Colon (tissue), 2 donors: ENCODE results near the gene LCE7A.

Experiments
- FAIRE-seq: peaks from 2 replicates; lab custom pipeline; 2012; peaks lifted over from hg19 to GRCh38; lab: Jason Lieb, UNC
- donor health status: control.
- donor health status: control.

LCE7A gene, protein sequence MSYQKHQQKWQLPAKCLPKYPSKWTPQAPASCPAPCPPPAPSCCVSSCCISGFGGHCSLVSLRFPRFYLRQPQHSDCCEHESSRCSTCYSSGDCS

DNA sequence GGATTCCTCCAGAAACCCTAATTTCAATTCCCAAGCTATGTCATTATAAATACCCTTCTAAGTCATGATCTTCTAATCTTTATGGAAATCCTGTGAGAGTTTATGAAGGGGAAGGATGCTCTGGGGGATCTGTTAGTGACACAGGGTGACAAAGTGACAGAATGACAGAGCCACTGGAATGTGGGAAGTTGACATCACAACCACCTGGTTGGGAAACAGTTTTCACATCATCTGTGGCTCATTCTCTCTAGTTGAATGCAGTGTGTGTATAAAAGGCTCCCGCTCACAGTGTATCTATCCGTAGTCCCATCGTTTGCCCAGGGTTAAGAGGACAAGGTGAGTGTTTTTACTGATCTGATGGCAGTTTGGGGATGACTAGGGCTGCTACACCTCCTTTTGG lies at the start of gene LCE7A:
Gene LCE7A (plus strand): TSS at position 301 of the 400 bp plus-strand sequence. CDS start 702 bp downstream, outside the sequence.
- no peak for FAIRE-seq

- FAIRE-seq, result no peak
Measured at GRCh38 chr1:152811050-152811449, 48.7 kb upstream of the LCE7A start.

DNA sequence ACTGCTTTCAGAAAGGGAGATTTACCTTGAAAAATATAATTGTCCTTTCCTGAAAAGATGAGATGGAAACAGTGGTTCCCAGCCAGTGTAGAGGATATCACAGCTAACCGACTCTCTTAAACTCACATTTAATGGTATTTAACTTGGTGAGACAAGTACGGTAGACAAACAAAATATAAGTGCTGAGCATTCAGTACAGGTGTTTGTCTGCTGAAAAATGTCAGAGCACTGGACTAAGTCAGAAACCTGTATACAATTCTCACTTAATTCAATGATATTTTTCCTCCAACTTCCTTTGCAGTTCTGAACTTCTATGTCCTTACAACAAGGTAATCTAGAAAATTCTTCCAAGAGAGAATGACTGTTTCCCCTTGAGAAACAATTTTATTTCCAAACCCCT lies 48.1 kb upstream of the LCE7A start, which contains the start of gene LCE1B:
Gene LCE1B (plus strand): TSS at position 301 of the 400 bp plus-strand sequence. CDS start 476 bp downstream, outside the sequence.
- FAIRE-seq, result no peak

- no peak for FAIRE-seq
Measured at GRCh38 chr1:152817309-152817708, 42.5 kb upstream of the LCE7A start.

- FAIRE-seq, result no peak
Measured at GRCh38 chr1:152823294-152823693, 36.5 kb upstream of the LCE7A start.

GRCh38 chr1:152824964-152825363 lies 34.8 kb upstream of the LCE7A start:
- FAIRE-seq, result no peak

DNA sequence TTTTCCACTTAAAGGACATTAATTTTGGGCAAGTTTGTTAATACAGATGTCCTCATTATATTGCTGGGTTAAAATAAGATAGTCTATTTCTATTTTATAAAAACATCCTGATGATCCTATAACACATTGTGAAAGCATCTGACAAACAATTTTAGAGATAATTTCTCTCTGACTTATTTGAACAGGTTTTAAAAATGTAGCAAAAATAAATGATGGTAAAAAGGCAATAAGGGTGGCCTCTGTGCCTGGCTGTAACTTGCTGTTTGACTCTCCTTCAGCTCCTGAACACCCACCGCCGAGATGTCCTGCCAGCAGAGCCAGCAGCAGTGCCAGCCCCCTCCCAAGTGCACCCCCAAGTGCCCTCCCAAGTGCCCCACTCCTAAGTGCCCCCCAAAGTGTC lies 32.6 kb upstream of the LCE7A start, which contains the start of gene LCE1A:
Gene LCE1A (plus strand): TSS at position 301 of the 400 bp plus-strand sequence. CDS start 0 bp downstream, at position 301.
- FAIRE-seq, result no peak

- no peak for FAIRE-seq
Measured at GRCh38 chr1:152836870-152837269, 22.9 kb upstream of the LCE7A start.

- no peak for FAIRE-seq
Measured at GRCh38 chr1:152842556-152842955, 17.2 kb upstream of the LCE7A start, which contains the start of gene LCE6A. Gene LCE6A, plus strand, starts transcription at chr1:152842856. Its CDS starts 665 bp downstream, at chr1:152843521.

DNA sequence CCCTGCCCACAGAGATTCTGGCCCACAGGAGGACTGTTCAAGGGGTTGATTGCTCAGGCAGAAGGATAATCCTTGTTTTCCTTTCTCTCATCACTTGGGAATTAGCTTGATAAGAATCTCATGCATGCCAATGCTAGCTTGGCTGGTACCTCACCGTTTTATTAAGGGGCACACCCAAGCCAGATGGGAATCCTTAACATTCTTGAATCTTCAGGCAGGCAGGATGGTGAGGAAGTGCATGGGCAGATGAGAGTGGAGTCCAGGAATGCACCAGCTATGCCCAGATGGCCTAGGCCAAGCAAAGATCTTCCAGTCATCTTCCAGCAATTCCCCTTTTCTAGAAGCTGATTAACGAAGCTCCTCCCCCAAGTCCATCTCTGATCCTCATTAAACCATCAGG lies 4.1 kb upstream of the LCE7A start:
- FAIRE-seq, result no peak

DNA sequence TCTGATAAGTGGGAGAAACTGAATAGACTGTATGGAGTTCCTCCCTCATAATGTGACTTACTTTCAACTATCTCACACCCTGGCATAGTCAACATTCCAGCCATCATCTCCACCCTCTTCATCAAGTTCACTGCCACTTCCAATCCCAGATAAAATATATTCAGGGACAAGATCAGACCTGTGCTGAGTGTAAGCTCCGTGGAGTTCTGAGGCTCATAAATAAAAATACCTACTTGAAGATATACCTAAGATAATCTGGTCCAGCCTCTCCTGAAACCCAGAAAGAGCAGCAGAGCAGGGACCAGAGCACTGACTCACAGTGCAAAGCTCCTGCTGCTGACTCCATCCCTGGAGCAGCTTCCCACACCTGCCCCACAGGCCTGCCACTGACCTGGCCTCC lies 1.7 kb upstream of the LCE7A start:
- FAIRE-seq, result no peak

- FAIRE-seq, result no peak
Measured at GRCh38 chr1:152860129-152860528, 333 bp downstream of the LCE7A start.

DNA sequence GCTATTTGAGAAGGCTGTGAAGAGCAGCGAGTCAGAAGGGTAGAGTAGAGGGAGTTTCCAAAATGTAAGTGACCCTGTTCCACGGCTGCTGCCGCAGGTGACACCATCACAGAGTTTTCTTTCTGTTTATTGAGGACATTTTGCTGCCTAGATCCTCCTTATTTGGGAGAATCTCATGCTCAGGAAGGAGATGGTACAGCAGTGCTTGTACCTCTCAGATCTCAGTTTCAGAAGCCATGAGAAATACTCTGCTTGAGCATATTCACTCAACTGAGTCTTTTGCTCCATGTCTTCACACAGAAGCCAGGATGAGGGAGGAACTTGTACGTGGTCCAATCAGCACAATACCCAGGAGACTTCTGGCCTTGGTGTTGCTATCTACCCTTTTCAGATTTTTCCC lies 1.6 kb downstream of the LCE7A start:
- FAIRE-seq, result no peak

GRCh38 chr1:152864443-152864842 lies 4.6 kb downstream of the LCE7A start:
- FAIRE-seq, result no peak

DNA sequence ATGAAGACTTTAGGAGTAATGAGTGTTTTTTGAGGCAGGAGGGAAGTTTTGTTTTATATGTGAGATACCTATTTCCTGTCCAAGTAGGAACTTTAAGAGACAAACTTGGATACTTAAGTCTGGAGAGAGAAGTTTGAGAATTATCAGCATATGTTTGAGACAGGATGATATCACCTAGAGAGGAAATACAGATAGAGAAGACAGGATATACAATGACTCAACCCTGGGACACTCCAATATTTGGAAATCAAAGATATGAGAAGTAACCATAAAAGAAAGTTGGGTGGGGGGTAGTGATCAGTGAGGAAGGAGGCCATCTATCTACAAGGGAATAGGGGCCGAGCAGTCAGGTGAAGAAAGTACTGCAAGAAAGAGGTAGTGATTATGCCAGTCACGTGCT lies 6.5 kb downstream of the LCE7A start:
- no peak for FAIRE-seq

DNA sequence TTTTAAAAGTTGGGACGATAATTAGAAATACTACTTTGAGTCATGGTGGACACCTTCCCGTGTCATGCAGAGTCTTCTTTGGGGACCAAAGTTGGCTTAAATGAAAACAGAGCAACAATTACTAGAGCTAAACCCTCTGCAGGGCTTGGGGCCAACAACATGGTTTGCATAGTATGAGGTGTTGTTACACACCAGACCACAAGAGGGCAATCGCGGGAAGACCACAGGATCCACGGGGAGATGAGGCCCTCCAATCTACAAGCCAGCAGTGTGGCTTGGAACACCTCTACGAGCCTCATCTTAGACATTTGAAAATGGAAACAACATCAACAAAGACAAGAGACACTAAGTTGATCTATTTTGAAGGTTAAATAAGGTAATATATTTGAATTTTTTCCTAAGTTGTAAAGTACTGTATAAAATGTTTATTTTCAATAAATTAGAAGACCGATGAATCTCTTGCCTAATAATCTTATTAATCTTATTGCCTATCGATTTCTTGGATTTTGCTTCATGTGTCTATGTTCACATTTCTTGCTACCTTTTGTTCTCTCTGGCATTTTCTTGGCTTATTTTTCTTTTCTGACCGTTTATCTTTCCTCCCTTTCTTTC lies 10.1 kb downstream of the LCE7A start:
- FAIRE-seq, result no peak

DNA sequence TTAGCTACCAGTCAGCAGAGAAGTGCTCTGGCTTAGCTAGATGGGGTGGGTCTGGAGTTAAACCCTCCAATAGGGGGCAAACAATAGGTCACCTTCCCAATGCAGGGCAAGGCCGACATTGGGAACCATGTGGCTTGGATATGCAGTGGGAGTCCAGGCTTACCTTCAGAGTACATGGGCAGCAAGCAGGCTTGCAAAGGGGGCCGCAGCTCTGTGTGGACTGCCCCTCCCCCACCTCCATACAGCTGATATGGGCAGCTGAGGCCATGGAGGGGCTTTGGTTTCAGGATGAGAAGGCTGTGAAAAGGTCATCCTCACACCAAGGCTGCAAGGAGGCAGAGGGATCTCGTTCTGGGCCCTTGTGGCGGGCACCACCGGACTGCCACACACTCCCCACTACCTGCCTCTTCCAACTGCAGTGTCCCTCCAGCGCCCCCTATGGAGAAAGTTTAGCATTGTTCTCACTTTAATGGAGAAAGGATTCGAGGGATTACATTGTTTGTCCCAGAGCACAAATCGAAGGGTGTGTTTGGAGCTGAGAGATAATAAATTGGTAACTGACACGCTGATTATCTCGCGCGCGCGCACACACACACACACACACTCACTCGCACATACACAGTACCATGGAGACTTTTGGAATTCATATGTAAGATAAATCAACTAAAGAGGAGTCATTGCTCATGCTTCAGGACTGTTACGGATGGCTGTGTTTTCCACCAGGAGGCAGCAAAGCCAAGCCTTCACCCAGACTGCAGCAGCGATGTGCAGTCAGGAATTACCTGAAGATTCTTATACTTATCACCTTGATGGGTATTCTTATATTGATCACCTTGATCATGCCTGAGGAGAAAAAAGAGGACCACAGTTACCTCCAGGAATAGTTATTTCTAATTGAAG lies 11.3 kb downstream of the LCE7A start:
- FAIRE-seq, result no peak

DNA sequence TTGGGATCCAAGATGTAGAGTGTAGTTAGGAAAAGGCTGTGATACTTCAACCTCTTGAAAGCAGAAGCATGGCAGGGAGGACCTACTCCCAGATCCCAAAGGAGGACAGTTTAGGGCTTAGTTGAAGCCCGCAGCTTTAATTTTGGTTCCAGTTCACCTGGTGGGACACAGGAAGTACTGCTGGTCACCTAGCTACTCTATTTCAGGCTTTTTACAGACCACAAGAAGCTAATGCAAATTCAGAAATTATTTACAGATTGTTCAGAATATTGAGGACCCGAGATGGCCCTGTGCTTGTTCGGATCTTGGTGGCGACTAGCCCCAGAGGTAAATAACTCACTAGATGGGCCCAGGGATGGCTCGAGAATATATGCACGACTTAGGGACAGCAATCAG lies 11.9 kb downstream of the LCE7A start:
- no peak for FAIRE-seq

GRCh38 chr1:152873495-152873894 lies 13.7 kb downstream of the LCE7A start:
- FAIRE-seq, result no peak

- no peak for FAIRE-seq
Measured at GRCh38 chr1:152876827-152877226, 17.0 kb downstream of the LCE7A start.

DNA sequence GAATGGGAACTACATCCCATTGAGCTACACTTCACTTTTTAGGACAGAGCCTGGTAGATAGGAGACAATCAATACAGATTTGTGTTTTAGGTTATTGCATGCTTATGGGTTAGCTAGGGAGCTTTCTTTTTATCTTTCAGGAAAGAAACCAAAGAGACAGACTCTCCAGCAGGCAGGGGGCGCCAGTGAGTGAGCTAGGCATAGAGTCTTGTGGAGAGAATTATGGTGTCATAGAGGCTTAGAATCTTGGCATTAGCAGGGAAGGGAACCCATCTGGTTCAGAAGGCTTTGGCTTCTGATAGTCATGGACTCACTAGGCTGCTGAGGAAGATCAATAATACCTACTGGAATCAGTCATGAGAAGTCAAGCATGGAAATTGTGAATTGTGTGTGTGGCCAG lies 18.2 kb downstream of the LCE7A start, which contains the start of gene SMCP:
Gene SMCP (plus strand): TSS at position 281 of the 400 bp plus-strand sequence. CDS start 6,101 bp downstream, outside the sequence.
- no peak for FAIRE-seq

GRCh38 chr1:152879559-152880198 lies 19.9 kb downstream of the LCE7A start:
- FAIRE-seq, result no peak
